Hepatocyte (in vitro differentiated cells): ENCODE results near the gene AGAP1. TPM values are rescaled to one million over a fixed set of nuclear protein-coding genes. Genes with fewer than 3 reads are reported as not detected.

Source experiments
- DNase-seq: peaks from one replicate; pipeline ENCODE4 v3.0.0-alpha.2; 2016; ENCODE audit warnings: low spot score
- H2AFZ ChIP-seq: fragments of 200-600 bp; sonication (generic); 2 replicates; pipeline ENCODE4 v1.6.0; 2016; ENCODE audit warnings: antibody characterized with exemption, mild to moderate bottlenecking
- H3K27ac ChIP-seq: fragments of 200-600 bp; sonication (generic); 2 replicates; pipeline ENCODE4 v1.5.1; 2016; ENCODE audit warnings: mild to moderate bottlenecking
- H3K27me3 ChIP-seq: fragments of 200-600 bp; sonication (generic); 2 replicates; pipeline ENCODE4 v1.6.1; 2016
- H3K36me3 ChIP-seq: fragments of 200-600 bp; sonication (generic); replicated peaks from 2 replicates; pipeline ENCODE4 v1.5.1; 2016; ENCODE audit warnings: low read depth; ENCODE audit not compliant: insufficient read depth
- H3K4me1 ChIP-seq: fragments of 200-600 bp; sonication (generic); 2 replicates; pipeline ENCODE4 v1.5.1; 2016; ENCODE audit warnings: mild to moderate bottlenecking, moderate library complexity; ENCODE audit not compliant: insufficient read depth
- H3K4me2 ChIP-seq: fragments of 200-600 bp; sonication (generic); 2 replicates; pipeline ENCODE4 v1.6.0; 2016
- H3K4me3 ChIP-seq: fragments of 200-600 bp; sonication (generic); 2 replicates; pipeline ENCODE4 v1.5.1; 2016; ENCODE audit warnings: mild to moderate bottlenecking
- H3K79me2 ChIP-seq: fragments of 200-600 bp; sonication (generic); 2 replicates; pipeline ENCODE4 v1.6.0; 2017; ENCODE audit warnings: mild to moderate bottlenecking
- H3K9me2 ChIP-seq: fragments of 200-600 bp; sonication (generic); replicated peaks from 2 replicates; pipeline ENCODE4 v1.6.0; 2017; ENCODE audit warnings: mild to moderate bottlenecking; ENCODE audit not compliant: insufficient read depth
- H3K9me3 ChIP-seq: fragments of 200-600 bp; sonication (generic); 2 replicates; pipeline ENCODE4 v1.5.1; 2016; ENCODE audit warnings: low read depth, mild to moderate bottlenecking
- H4K20me1 ChIP-seq: fragments of 200-600 bp; sonication (generic); 2 replicates; pipeline ENCODE4 v1.6.0; 2016; ENCODE audit warnings: mild to moderate bottlenecking; ENCODE audit not compliant: insufficient read depth, poor library complexity, severe bottlenecking
- EZH2 ChIP-seq: fragments of 200-600 bp; sonication (generic); IDR thresholded peaks from 2 replicates; pipeline ENCODE4 v1.6.1; 2016; ENCODE audit warnings: antibody characterized with exemption, mild to moderate bottlenecking, borderline replicate concordance
- EZH2phosphoT487 ChIP-seq: fragments of 200-600 bp; sonication (generic); IDR thresholded peaks from one replicate; pipeline ENCODE4 v1.6.1; 2018; ENCODE audit warnings: antibody characterized with exemption, mild to moderate bottlenecking, low read depth, moderate library complexity; ENCODE audit not compliant: unreplicated experiment, severe bottlenecking
- WGBS: methylation state at CpG from one replicate; pipeline ENCODE4 v1.1.6; 2016; ENCODE audit warnings: low lambda C conversion rate; ENCODE audit errors: missing lambda C conversion rate; 5-methylcytosine and 5-hydroxymethylcytosine counted together
- polyA plus RNA-seq: library from polyadenylated mRNA; unstranded; fragments of >200 nt; fragmentation: Nextera tagmentation; extraction: Ambion mirVana; gene quantifications from 2 replicates; pipeline ENCODE4 v1.2.1, GENCODE V29; 2016
- total RNA-seq: library from RNA; depleted of rRNA; stranded (reverse); fragments of >200 nt; gene quantifications from 2 replicates; pipeline ENCODE4 v1.2.3, GENCODE V29; 2014
- TF ChIP-seq, protein P1 (sequence below): fragments of 200-600 bp; sonication (generic); IDR thresholded peaks from 2 replicates; pipeline ENCODE4 v1.5.1; 2016; ENCODE audit warnings: antibody characterized with exemption, mild to moderate bottlenecking; ENCODE audit not compliant: poor library complexity

AGAP1 gene
- total and polyA plus RNA-seq, 2 experiments from 2014 or later = 12.1 to 20.0 TPM

DNA sequence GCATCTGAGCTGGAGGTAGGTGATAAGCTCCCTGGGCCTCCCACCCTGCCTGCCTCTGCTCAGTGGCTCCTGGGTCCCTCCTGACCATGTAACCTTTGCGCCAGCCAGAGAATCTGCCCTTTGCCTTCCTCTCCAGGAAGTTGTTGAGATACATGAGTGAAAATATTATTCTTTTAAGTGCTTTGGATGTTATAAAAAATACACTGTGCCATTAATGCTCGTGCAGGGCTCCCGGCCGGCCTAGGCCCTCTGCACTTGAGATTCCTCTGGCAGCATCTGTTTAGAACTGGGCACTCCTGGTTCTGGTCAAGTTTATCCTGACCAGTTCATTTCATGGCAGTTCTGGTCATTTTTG lies 18.8 kb downstream of the AGAP1 start:
- no peaks in the 10 kb centered on the region for H3K36me3 ChIP-seq
- H3K79me2 ChIP-seq = peaks cover 92% of the 10 kb centered on the region
- H3K4me3 ChIP-seq = no peak overlapping the region
- TF ChIP-seq EZH2phosphoT487 (no peak), EZH2 (no peak)
- TF ChIP-seq, protein P1, sequence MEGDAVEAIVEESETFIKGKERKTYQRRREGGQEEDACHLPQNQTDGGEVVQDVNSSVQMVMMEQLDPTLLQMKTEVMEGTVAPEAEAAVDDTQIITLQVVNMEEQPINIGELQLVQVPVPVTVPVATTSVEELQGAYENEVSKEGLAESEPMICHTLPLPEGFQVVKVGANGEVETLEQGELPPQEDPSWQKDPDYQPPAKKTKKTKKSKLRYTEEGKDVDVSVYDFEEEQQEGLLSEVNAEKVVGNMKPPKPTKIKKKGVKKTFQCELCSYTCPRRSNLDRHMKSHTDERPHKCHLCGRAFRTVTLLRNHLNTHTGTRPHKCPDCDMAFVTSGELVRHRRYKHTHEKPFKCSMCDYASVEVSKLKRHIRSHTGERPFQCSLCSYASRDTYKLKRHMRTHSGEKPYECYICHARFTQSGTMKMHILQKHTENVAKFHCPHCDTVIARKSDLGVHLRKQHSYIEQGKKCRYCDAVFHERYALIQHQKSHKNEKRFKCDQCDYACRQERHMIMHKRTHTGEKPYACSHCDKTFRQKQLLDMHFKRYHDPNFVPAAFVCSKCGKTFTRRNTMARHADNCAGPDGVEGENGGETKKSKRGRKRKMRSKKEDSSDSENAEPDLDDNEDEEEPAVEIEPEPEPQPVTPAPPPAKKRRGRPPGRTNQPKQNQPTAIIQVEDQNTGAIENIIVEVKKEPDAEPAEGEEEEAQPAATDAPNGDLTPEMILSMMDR = no peak
- 90% methylated on average over 4 of the region's 4 CpGs for WGBS
- peak; percentile 26 for DNase-seq
- no peaks in the 10 kb centered on the region for H3K9me2 ChIP-seq
- peaks cover 14% of the 10 kb centered on the region for H3K4me1 ChIP-seq
- H3K27ac ChIP-seq = peak overlapping the region; percentile 89
- H3K4me2 ChIP-seq = peak overlapping the region; percentile 44
- peaks cover 2% of the 10 kb centered on the region for H4K20me1 ChIP-seq
- no peaks in the 10 kb centered on the region for H3K27me3 ChIP-seq
- H3K9me3 ChIP-seq = no peaks in the 10 kb centered on the region
- H2AFZ ChIP-seq = no peak overlapping the region

DNA sequence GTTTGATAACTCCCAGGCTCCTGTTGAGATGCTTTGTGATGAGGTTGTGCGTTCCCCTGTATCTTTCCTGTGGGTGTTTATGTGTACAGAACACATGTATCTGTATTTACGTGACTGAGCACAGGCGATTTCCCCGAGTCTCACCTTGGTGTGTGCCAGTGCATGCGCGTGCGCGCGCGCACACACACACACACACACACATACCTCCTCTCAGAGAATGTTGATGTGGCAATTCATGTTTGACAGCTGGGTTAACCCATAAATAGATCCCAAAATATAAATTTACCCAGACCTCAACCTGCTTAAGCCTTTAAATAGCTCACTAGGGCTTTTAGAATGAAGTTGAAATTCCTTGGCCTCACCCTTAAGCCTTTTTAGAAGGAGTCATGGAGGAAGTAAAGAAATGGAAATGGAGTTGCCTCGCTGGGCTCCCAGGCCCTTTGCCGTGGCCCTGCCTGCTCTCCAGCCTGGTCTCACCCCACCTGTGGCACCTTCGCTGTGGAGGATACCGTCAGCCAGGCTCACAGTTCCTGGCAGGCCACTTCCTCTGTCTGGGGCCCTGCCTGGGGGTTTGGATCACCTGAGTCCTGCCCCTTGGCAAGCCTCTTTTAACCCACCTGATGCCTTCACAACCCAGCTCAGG lies 20.3 kb downstream of the AGAP1 start:
- DNase-seq = no peak
- WGBS = 94% methylated on average over 14 of the region's 14 CpGs
- Histone ChIP-seq H3K27ac (peak overlapping the region; percentile 89), H3K9me2 (no peaks in the 10 kb centered on the region), H3K27me3 (no peaks in the 10 kb centered on the region), H3K79me2 (peaks cover 92% of the 10 kb centered on the region), H4K20me1 (no peaks in the 10 kb centered on the region), H3K4me2 (no peak overlapping the region), H3K36me3 (no peaks in the 10 kb centered on the region), H3K9me3 (no peaks in the 10 kb centered on the region), H2AFZ (no peak overlapping the region), H3K4me3 (no peak overlapping the region), H3K4me1 (peaks cover 14% of the 10 kb centered on the region)
- TF ChIP-seq EZH2phosphoT487 = no peak
- TF ChIP-seq, protein P1 = no peak
- no peak for TF ChIP-seq EZH2

DNA sequence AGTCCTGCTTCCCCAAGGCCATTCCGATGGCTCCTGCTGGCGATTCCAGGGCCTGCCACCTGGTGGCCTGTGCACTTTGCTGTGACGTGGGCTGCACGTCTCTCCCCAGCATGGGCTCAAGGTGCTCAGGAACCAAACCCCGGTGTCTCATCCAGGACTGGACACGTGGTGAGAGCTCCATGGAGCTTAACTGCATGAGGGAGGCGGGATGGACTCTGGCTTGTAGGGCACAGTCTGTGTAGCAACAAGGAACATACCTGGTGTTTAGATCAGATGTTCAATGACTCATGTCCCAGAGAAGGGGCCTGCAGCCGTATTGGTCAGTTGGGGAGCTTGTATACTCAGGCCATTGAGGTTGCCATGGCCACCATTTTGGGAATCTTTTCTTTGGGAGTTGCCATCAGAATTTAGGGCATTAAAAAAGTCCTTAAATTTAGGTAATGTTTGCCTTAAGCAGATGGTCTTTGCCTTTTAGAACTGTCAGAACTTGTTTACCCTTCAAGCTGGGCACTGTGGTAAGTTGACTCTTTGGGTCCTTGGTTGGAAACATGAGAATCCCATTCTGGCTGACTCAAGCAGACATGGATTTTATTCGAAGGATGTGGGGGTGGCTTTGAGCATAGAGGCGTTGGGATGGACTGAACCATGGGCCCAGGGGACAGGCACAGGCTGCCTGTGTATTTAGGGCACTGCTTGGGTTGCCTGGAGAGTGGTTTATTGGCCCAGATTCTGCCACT lies 21.0 kb downstream of the AGAP1 start:
- H4K20me1 ChIP-seq = no peaks in the 10 kb centered on the region
- H3K27ac ChIP-seq = peak overlapping the region; percentile 89
- TF ChIP-seq, protein P1 = no peak
- no peak for TF ChIP-seq EZH2phosphoT487
- no peak for TF ChIP-seq EZH2
- WGBS = 87% methylated on average over 10 of the region's 10 CpGs
- no peaks in the 10 kb centered on the region for H3K9me2 ChIP-seq
- no peaks in the 10 kb centered on the region for H3K36me3 ChIP-seq
- no peaks in the 10 kb centered on the region for H3K27me3 ChIP-seq
- H3K79me2 ChIP-seq = peaks cover 92% of the 10 kb centered on the region
- peak; percentile 71 for DNase-seq
- H2AFZ ChIP-seq = no peak overlapping the region
- H3K9me3 ChIP-seq = no peaks in the 10 kb centered on the region
- peaks cover 14% of the 10 kb centered on the region for H3K4me1 ChIP-seq
- no peak overlapping the region for H3K4me3 ChIP-seq
- no peak overlapping the region for H3K4me2 ChIP-seq
